ENCODE data around the gene ZIC1. TPM values are rescaled to one million over a fixed set of nuclear protein-coding genes. Genes with fewer than 3 reads are reported as not detected.

The ZIC1 gene
- total RNA-seq, 2 donors from 2014 or later = not detected

DNA sequence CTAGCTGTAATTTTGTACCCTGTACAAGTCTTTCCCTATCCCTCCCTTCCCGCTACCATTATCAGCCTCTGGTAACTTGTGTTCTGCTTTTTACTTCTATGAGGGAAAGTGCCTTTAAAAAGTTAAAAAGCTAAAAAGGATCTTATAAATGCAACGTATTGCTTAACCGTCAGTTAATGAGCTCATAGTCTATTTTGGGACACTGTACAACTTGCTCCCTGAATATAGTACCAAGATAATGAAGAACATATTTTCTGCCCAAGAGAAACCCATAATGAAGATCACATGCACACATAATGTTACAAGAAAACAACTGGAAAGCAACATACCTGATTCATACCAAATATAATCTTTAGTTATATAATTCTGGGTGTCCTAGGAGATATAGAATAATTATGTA is 22.6 kb downstream of the ZIC1 start:
- H3K36me3 ChIP-seq (ENCODE audit: control insufficient read depth, insufficient read depth, low read length) = no peaks in the 10 kb centered on the region
- H3K27ac ChIP-seq (ENCODE audit: low read depth, low read length) = no peak overlapping the region
- no peak for TF ChIP-seq CTCF (conservative IDR thresholded peaks at IDR 0.05)
- no peak overlapping the region for H3K9ac ChIP-seq (ENCODE audit: extremely low read depth, low read length, poor library complexity, severe bottlenecking)
- no peaks in the 10 kb centered on the region for H3K4me1 ChIP-seq (ENCODE audit: control insufficient read depth, insufficient read depth, low read length)
- no peaks in the 10 kb centered on the region for H3K36me3 Mint-ChIP-seq (ENCODE audit: low read depth)
- H3K27me3 ChIP-seq (ENCODE audit: control insufficient read depth, insufficient read depth, low read length, poor library complexity, severe bottlenecking) = peaks cover 66% of the 10 kb centered on the region
- no peaks in the 10 kb centered on the region for H3K9me3 ChIP-seq (ENCODE audit: control insufficient read depth, low read length)
- 95 to 96% methylated on average over 3 of the region's 3 CpGs for WGBS, 2 experiments (ENCODE audit: insufficient coverage in 1 of 2, insufficient read length in 1 of 2)
- H3K4me1 Mint-ChIP-seq = no peaks in the 10 kb centered on the region
- H3K27ac Mint-ChIP-seq = no peak overlapping the region
- H3K9me3 Mint-ChIP-seq = no peaks in the 10 kb centered on the region
- no peak overlapping the region for H3K4me3 ChIP-seq (ENCODE audit: low read length)
- no peak for DNase-seq
- no peak overlapping the region for H3K4me3 Mint-ChIP-seq
- H3K27me3 Mint-ChIP-seq (ENCODE audit: insufficient read depth) = peaks cover 41% of the 10 kb centered on the region

GRCh38 chr3:147447224-147447623 is 38.1 kb downstream of the ZIC1 start:
- no peaks in the 10 kb centered on the region for H3K36me3 Mint-ChIP-seq (ENCODE audit: low read depth)
- no peaks in the 10 kb centered on the region for H3K9me3 ChIP-seq (ENCODE audit: control insufficient read depth, low read length)
- H3K9me3 Mint-ChIP-seq = no peaks in the 10 kb centered on the region
- no peak overlapping the region for H3K27ac ChIP-seq (ENCODE audit: low read depth, low read length)
- peaks cover 6% of the 10 kb centered on the region for H3K27me3 ChIP-seq (ENCODE audit: control insufficient read depth, insufficient read depth, low read length, poor library complexity, severe bottlenecking)
- H3K27me3 Mint-ChIP-seq (ENCODE audit: insufficient read depth) = no peaks in the 10 kb centered on the region
- no peaks in the 10 kb centered on the region for H3K36me3 ChIP-seq (ENCODE audit: control insufficient read depth, insufficient read depth, low read length)
- no peaks in the 10 kb centered on the region for H3K4me1 ChIP-seq (ENCODE audit: control insufficient read depth, insufficient read depth, low read length)
- H3K9ac ChIP-seq (ENCODE audit: extremely low read depth, low read length, poor library complexity, severe bottlenecking) = no peak overlapping the region
- TF ChIP-seq CTCF (conservative IDR thresholded peaks at IDR 0.05) = no peak
- no peak for DNase-seq
- H3K4me1 Mint-ChIP-seq = peaks cover 3% of the 10 kb centered on the region
- H3K4me3 Mint-ChIP-seq = no peak overlapping the region
- H3K4me3 ChIP-seq (ENCODE audit: low read length) = no peak overlapping the region
- H3K27ac Mint-ChIP-seq = no peak overlapping the region

DNA sequence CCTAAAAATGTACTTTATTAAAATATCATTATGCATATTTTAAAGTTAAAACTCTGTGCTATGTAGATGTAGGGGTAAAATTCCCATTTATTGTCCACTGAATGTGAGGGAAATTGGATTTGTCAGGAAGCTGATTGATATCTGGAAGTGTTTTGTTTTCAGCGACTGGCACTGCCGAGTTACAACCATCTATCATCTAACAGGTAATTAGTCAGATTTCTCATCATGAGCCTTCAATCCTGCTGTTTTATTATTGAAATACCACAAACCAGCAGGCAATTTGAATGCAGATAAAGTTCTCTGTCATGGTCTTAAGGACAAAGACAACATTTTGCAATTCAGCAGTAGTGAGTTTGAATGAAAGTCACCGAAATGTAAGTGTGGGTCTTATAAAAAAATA is 40.5 kb downstream of the ZIC1 start:
- Mint-ChIP-seq H3K4me1 (peaks cover 3% of the 10 kb centered on the region), H3K36me3 (ENCODE audit: low read depth) (no peaks in the 10 kb centered on the region), H3K27ac (no peak overlapping the region), H3K27me3 (ENCODE audit: insufficient read depth) (peaks cover 4% of the 10 kb centered on the region), H3K4me3 (no peak overlapping the region), H3K9me3 (no peaks in the 10 kb centered on the region)
- H3K27me3 ChIP-seq (ENCODE audit: control insufficient read depth, insufficient read depth, low read length, poor library complexity, severe bottlenecking) = no peaks in the 10 kb centered on the region
- no peak for DNase-seq
- TF ChIP-seq CTCF (conservative IDR thresholded peaks at IDR 0.05) = no peak
- H3K36me3 ChIP-seq (ENCODE audit: control insufficient read depth, insufficient read depth, low read length) = no peaks in the 10 kb centered on the region
- H3K9me3 ChIP-seq (ENCODE audit: control insufficient read depth, low read length) = no peaks in the 10 kb centered on the region
- no peak overlapping the region for H3K27ac ChIP-seq (ENCODE audit: low read depth, low read length)
- no peak overlapping the region for H3K4me3 ChIP-seq (ENCODE audit: low read length)
- H3K9ac ChIP-seq (ENCODE audit: extremely low read depth, low read length, poor library complexity, severe bottlenecking) = no peak overlapping the region
- H3K4me1 ChIP-seq (ENCODE audit: control insufficient read depth, insufficient read depth, low read length) = no peaks in the 10 kb centered on the region
- 14 to 28% methylated on average over 1 to 2 of the region's 3 CpGs for WGBS, 2 experiments (ENCODE audit: insufficient coverage in 1 of 2, insufficient read length in 1 of 2)

Measured in endodermal cell (in vitro differentiated cells).